GM21576 (cell line): ENCODE data around the gene IL26.
"Not testable (repeated sequence)": the region's sequence is repeated elsewhere in the genome, so short reads cannot be mapped to it uniquely, and the experiment has no call there.

Experiments used
- ATAC-seq: cut with Tn5 transposase; IDR thresholded peaks from one replicate; pipeline ENCODE4 v1.9.1; 2021; ENCODE audit warnings: mild to moderate bottlenecking, moderate library complexity; ENCODE audit not compliant: unreplicated experiment

IL26 gene

DNA sequence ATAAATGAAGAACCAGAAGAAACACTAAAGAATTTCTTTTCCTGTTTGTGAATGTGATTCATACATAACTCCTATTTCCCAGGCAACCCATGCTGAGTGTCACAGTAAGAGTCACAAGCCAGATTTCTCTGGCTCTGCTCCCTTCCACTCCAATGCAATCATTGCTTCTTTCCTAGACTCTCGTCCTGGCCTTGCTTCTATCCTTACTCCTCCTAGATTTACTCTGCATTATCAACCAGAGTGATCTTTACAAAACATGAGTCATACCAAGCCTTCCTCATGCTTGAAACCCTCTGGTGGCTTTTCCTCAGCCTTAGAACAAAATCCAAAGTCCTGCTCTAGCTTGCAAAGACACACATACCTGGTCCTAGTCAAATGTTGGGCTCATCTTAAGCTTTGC, 14.5 kb upstream of the IL26 start:
- no peak for ATAC-seq

DNA sequence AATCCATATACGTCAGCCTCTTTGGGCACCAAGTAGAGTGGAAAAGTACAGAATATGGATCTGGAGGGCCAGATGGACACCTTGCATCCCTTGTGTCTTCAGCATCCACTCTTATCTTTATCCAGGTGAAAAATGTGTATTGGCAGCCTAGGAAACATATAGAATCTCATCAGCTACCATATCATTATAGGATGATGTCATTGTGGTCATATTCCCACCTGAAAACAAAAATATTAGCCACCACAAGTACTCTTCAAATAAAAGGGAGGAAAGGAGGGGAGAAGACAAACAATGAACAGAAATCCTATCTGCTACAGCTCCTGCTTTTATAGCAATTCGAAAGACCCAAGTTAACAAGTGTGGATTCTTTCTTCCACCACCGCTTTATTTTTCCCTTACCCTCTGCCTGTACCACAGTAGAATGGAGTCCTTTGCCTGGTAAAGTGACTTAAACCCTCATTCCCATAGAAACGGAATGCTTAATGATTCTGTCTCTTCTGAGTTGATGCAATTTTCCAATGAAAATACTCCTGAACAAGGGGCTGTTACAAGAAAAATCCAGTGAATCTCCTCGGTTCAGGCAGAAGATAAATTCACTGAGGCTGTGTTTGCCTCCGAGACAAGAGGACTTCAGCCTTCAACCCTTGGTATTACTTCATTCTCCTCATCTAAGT, 13.8 kb upstream of the IL26 start:
- no peak for ATAC-seq

DNA sequence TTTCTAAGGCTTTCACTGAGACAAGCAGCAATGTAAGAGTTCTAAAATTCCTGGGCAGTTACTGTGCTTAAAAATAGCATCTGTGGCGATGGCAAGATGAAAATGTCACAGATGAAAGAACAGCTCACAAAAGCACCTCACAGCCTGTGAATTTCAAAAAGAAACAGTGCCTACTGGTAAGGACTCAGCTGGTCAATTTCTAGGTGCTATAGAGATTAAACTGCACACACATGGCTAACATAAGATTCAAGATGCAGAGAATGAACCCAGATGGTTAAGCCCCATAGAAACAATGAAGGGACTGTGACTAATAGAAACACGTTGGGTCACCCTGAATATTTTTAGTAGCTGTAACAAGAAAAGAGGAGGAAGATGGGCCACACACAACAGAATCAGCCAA, 12.0 kb upstream of the IL26 start:
- ATAC-seq = no peak

DNA sequence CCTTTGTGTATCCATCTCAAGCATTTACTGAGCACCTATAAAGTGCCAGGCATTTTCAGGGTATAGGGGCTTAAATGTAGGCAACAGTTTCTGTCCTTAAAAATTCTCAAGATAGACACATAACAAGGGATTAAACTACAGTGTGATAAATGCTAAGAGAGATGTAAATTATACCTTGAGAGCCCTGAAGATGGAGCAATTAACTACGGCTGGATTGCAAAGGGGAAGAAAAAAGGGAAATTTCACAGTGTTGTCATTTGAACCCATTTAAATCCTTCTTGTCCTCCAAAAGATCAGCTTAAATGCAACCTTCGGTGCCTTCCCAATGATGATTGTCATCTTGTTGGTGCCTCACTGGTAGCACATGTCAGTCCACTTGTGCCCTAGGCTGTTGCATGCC, 11.5 kb upstream of the IL26 start:
- ATAC-seq = no peak

DNA sequence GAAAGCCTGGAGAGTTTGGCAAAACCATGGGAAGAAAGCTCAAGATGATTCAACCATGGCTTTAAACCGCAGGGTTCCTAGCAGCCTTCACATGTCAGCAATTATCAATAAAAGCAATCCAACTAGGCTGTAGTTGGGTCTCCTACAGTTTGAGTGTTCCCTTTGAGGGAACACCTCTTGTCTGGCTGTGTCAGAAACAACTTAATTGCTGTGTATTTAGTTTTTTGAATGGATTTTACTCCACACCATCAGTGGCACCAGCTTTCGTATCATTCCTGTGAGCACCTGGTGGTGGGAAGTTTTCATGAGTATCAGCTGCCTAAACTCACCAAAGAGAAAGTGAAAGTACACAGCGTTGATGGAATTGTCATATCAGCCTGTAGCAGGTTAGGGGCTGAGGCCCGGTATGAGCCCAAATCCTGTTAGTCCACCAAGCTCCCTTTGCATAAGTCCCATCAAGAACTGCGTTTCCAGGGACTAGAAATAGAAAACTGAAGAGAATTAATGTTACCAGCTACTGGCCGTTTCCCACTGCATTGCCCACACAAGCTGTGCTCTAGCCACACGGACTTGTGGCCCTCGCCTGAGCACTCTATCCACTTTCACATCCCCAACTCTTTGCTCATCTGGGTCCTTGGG, 10.9 kb upstream of the IL26 start:
- peak; percentile 54 for ATAC-seq

DNA sequence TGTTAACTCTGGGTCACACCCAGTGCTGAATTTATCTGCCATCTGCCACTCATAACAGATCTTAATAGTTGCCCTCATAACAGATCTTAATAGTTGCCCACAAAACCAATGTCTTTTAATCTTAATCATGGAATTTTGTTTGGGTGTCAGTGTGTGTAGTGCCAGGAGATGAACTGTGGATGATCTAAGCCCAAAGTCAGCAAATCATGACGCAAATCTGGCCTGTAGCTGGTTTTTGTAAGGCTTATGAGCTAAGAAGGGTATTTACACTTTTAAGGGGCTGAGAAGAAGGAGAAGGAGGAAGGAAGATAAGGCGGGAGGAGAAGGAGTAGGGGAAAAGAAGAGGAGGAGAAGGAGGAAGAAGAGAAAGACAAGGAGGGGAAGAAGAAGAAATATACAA, 10.0 kb upstream of the IL26 start:
- ATAC-seq = no peak

DNA sequence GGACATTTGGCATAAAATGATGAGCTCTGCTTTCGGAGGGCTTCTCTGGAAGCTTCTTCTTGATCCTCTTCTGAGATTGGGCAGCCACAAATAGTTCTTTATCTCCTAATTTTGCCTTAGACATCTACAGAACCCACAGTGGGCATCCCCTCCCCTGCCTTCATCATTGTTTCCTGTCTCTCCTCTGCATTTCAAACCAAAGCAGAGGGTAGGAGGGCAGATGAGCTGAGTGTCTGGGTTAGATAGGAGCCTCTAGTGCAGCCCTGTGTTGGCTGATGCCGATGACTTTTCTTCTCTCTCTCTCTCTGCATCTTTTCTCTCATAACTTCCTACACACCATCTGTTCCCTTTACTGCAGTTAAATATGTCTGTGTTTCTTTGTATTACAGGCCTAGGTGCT, 8.5 kb upstream of the IL26 start:
- no peak for ATAC-seq

DNA sequence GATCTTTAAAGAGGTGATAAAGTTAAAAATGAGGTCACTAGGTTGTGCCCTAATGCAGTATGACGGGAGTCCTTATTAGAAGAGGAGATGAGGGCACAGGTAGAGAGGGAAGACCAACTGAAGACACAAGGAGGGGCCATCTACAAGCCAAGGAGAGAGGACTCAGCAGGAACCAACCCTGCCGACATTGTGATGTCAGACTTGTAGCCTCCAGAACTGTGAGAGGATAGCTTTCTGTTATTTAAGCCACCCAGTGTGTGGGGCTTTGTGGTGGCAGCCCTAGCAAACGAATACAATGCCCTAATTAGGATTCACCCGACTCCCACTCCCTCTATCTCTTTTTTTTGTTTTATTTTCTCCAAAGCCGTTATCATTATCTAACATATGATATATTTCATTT, 7.9 kb upstream of the IL26 start:
- no peak for ATAC-seq

DNA sequence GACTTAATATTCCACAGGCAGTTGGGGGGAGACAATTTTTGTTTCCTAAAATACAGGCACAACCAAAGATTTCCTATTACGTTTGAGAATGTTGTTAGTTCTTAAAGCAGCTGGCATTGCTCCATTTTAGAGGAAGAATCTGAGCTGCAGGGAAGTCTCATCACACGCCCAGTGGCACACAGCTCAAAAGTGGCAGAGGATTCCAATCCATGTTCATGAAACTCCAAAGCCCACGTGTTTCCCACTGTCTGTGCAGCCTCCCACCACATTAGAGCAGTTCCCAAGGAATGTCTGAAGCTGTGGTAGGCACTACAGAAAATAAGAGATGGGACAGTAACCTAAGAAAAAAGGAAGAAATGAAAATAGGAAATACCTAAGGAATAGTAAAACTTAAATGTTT, 6.1 kb upstream of the IL26 start:
- no peak for ATAC-seq

DNA sequence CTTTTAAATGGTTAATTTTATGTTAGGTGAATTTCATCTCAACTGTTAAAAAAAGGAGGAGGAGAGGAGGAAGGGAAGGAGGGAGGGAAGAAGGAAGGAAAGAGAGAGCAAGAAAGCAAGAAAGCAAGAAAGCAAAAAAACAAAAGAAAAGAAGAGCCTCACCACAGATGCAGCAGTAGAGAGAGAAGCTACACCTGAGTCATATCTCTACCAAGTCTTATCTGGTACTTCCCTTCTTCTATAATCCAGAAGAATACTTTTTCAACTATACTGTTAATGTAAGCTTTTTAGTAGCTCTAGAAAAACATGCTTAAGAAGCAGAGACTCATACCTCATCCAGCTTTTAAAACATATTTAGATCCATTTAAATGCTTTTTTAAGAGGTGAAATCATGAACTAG, 5.6 kb upstream of the IL26 start:
- ATAC-seq = no peak

DNA sequence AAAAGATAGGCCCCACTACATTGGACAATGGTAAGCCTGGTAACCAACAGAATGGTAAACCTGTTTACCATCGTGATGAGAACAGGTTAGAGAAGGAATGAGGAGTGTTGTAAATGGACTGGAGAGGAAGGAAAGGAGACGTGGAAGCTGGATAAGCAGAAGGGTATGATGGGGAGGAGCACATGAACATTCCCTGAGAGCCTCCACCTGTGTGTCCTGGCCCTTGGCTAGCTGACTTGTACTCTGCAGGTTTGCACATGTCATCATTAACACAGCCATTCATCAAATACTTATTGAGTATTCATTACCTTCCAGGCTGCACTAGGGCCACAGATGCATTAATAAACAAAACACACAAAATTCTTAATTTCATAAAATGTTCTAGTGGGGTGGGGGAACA, 4.3 kb upstream of the IL26 start:
- ATAC-seq = no peak

DNA sequence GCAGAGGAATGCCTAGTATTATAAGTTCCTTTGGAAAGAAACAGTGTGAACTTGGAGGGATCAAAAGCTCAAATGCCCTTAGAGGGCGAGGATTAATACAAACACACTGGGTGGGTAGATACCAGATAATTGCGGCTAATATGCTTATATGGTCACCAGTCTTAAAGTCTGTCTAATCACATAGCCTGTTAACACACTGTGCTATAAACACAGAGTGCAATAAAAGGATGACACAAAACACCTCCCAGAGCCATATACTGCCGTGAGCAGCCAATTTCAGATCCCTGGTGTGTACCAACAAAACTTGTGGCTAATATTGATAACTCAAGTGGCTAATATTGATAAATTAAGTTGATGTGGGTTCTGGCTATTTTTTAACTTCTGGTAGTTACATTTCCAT, 1.7 kb upstream of the IL26 start:
- ATAC-seq = no peak

DNA sequence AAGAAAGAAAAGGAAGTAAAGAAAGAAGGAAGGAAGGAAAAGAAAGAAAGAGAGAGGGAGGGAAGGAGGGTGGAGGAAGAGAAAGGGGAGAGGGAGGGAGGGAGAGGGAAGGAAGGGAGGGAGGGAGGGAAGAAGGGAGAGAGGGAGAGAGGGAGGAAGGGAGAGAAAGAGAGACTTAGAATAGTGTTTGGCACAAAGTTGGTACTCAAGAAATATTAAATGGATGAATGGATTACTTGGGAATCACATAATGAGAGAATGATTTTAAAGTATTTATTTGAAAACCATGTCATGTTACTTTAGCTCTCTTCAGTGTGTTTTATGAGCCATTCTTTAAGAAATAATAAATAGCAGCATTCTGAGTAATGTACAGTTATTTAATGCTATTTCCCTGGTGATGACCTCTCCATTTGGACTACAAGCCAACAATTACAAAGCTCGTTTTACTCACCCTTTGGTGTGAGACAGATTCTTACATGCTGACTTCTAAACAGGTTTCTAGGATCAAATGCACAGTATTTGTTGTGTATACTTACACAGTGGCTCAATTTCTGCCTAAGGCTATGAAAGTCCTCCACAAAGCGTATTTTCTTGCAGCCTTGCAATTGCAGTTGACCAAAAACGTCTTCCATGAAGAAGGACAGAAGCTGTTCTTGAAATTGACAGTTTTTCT, 861 bp downstream of the IL26 start:
- no peak for ATAC-seq

DNA sequence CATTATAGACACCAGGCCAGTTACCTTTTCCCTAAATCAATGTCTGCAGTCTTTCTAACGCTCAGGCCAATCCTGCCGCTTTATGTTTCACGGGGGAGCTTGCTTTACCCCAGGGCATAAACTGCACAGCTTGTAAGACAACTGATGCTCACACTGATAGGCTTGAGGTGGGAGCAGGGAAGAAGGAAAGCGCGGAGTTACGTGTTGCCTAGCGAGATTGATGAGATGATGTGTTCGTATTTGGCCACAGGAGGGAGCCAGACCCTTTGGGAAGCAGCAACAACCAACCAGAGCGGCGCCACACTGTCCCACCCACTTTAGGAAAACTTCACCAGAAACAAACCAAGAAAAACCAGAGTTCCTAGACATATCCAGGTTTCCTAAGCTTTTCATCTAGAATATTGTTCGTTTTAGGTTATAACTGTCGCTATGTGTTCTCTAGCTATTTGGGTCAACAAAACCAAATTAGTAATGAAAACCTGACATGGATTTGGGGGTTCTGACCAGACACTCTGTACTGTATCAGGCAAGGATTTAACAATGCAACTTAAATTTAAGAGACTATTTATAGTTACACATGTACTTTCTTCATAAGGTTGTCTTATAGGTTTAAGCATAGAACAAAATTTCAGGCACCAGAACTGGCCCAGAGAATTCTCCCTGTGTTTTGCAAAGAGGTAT, 2.4 kb downstream of the IL26 start:
- ATAC-seq = peak; percentile 96

DNA sequence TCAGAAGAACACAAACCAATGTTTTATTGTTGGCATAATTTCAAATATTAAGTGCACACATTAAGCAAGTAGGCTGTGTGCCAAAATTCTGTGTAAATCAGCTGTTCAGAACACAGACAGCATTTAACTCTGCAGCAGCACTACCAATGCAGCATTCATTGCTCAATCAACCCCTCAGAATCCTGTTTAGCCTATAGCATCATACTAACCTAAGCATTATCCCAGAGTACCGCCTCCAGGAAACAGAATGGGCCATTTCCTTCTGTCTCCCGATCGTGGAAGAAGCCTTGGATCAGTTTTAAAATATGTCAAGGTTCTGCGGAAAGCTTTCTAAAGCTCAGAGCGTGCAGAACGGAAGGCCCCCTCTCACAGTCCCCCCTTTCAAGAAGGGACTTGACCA, 3.3 kb downstream of the IL26 start:
- no peak for ATAC-seq

DNA sequence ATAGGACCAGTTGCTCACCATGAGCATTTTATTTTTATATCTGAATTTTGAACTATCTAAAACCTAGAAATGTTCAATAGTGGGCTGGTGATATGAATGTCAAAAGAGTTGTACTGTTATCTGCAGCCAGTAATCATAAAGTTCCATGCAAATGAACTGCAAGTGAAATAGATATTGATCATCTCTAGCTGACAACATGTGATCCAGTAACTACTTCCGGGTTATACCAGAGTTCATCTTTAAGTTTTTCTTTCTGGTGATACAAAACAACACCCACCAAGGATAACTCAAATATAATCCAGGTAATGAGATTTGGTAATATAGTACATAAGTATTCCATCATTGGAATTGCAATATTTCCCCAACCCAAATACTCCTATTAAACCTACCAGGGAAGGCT, 4.1 kb downstream of the IL26 start:
- no peak for ATAC-seq

DNA sequence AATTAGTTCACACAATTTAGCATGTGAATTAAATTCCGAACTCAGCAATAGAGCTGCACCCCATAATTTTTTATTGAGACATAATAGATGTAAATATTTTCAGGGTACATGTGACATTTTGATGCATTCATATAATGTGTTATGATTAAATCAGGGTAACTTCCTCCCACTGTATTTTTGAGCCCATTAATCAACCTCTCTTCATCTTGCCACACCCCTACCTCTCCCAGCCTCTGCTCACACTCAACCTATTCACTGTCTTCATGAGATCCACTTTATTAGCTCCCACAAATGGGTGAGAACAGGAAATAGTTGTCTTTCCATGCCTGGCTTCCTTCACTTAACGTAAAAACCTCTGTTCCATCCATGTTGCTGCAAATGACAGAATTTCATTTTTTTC, 14.7 kb downstream of the IL26 start:
- no peak for ATAC-seq

DNA sequence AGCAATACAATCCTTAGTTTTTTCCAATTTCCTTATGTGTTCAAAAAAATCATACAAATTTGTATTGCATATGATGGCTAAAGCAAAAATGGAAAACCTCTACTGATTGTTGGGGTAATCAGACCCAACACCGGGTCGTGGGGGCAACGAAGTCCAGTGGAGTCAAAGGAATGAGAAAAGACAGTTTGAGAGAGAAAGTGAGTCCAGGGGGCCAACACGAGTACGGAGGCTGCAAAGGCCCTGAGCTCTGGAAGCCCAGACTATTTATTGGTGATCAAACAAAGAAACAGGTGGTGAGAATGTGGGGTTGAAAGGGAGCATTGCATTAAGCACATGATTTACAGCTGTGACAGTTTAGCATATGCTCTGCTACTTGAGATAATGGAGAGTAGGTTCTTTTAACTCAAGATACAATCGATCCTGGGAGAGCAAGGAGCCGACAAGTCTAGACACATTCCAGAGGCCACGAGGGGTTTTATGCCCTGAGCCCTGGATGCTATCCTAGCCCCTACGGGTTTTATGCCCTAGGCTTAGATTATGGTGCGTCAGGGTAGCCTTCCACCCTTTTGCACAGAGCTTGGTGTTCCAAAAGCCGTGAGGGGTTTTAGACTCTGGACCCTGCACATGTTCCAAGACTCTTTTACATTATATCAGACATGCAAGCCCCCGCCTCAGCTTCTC, 16.4 kb downstream of the IL26 start:
- not testable (repeated sequence) for ATAC-seq

DNA sequence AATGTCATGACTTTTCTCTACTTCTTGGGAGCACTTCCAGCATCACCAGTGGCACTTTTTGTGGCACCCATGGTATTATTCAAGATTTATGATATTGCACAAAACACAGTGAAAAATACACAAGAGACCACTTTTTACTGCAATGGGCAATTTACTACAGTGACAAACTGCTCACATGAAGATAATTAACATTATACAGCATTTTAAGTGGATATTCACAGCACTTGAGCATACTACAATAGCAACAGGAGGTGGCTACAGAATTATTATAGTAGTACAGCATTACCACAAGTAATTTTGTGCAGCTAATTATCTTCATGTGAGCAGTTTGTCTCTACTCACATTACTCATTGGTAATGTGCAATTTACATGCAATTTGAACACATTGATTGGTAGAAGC, 18.3 kb downstream of the IL26 start:
- ATAC-seq = no peak

DNA sequence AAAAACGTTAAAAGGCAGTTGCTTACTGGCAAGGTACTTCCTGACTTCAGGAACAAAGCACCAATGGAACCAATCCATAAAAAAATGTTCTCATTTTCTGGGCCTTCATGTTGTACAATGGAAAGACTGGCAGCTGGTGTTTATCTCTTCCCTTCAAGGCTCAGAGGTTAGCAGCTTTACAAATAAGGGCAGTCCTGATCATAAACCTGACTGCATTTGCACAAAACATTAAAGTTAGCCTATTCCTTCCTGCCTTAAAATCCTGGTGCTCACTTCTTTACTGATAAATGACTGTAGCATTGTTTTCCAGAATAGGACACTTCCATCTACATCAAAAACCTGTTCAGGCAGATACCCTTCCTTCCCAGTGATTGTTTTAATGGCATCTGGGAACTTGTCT, 19.2 kb downstream of the IL26 start:
- ATAC-seq = no peak

DNA sequence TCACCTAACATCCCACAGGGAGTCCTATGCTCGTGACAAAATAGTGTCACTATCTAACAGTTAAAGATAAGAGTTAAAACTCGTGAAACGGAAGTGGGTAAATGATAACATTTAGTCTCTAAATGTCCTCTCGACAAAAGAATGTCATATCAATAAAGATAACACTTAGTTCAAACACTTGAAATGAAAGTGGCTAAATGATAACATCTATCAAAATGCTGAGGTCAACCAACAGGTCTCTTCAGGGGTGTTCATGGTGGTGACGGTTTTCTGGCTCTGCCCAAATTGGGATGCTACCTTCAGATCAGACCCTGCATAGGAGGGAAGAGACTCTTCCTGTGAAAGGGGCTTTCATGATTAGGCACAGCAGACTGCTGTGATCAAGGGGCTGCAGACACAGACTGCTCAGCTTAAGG, 22.1 kb downstream of the IL26 start:
- ATAC-seq = no peak
